ENCODE results near the gene ADGRD1.

ADGRD1 gene

GRCh38 chr12:130911193-130911592, 42.5 kb upstream of the ADGRD1 start:
- Histone ChIP-seq H4K20me1 (ENCODE audit: insufficient read depth, low read length) (no peaks in the 10 kb centered on the region), H3K4me3 (ENCODE audit: low read depth in 1 of 2, low read length in 2 of 2) (no peak overlapping the region), H3K36me3 (ENCODE audit: insufficient read depth, low read length) (no peaks in the 10 kb centered on the region), H3K79me2 (ENCODE audit: insufficient read depth, low read length) (no peaks in the 10 kb centered on the region), H3K27ac (ENCODE audit: low read length) (no peak overlapping the region), H3K4me2 (ENCODE audit: insufficient read depth, low read length) (no peak overlapping the region), H2AFZ (ENCODE audit: low read depth, low read length) (no peak overlapping the region), H3K4me1 (ENCODE audit: insufficient read depth, low read length) (no peaks in the 10 kb centered on the region), H3K9ac (ENCODE audit: low read depth, low read length) (no peak overlapping the region), H3K9me3 (ENCODE audit: insufficient read depth, low read length, severe bottlenecking) (peaks cover 17% of the 10 kb centered on the region), H3K27me3 (ENCODE audit: insufficient read depth, low read length, poor library complexity) (no peaks in the 10 kb centered on the region)
- TF ChIP-seq CTCF (IDR thresholded peaks at IDR 0.05; ENCODE audit: borderline replicate concordance, extremely low read depth, low read length, poor library complexity, severe bottlenecking) (no peak), EZH2 (IDR thresholded peaks at IDR 0.05; ENCODE audit: borderline replicate concordance, low read depth, low read length, severe bottlenecking) (no peak)
- DNase-seq = no peak
- ATAC-seq (ENCODE audit: insufficient read depth, low read depth) = no peak

GRCh38 chr12:130911933-130912332, 41.8 kb upstream of the ADGRD1 start:
- no peaks in the 10 kb centered on the region for H3K79me2 ChIP-seq (ENCODE audit: insufficient read depth, low read length)
- H3K9ac ChIP-seq (ENCODE audit: low read depth, low read length) = no peak overlapping the region
- no peak for ATAC-seq (ENCODE audit: insufficient read depth, low read depth)
- no peaks in the 10 kb centered on the region for H3K27me3 ChIP-seq (ENCODE audit: insufficient read depth, low read length, poor library complexity)
- TF ChIP-seq EZH2 (IDR thresholded peaks at IDR 0.05; ENCODE audit: borderline replicate concordance, low read depth, low read length, severe bottlenecking) (no peak), CTCF (IDR thresholded peaks at IDR 0.05; ENCODE audit: borderline replicate concordance, extremely low read depth, low read length, poor library complexity, severe bottlenecking) (no peak)
- H3K4me3 ChIP-seq (ENCODE audit: low read depth in 1 of 2, low read length in 2 of 2) = no peak overlapping the region
- no peak for DNase-seq
- no peaks in the 10 kb centered on the region for H3K36me3 ChIP-seq (ENCODE audit: insufficient read depth, low read length)
- no peak overlapping the region for H2AFZ ChIP-seq (ENCODE audit: low read depth, low read length)
- no peaks in the 10 kb centered on the region for H3K4me1 ChIP-seq (ENCODE audit: insufficient read depth, low read length)
- peaks cover 17% of the 10 kb centered on the region for H3K9me3 ChIP-seq (ENCODE audit: insufficient read depth, low read length, severe bottlenecking)
- H4K20me1 ChIP-seq (ENCODE audit: insufficient read depth, low read length) = no peaks in the 10 kb centered on the region
- no peak overlapping the region for H3K4me2 ChIP-seq (ENCODE audit: insufficient read depth, low read length)
- H3K27ac ChIP-seq (ENCODE audit: low read length) = no peak overlapping the region

GRCh38 chr12:130916241-130916911, 37.3 kb upstream of the ADGRD1 start:
- H3K9me3 ChIP-seq (ENCODE audit: insufficient read depth, low read length, severe bottlenecking) = peaks cover 9% of the 10 kb centered on the region
- no peak overlapping the region for H3K27ac ChIP-seq (ENCODE audit: low read length)
- no peaks in the 10 kb centered on the region for H3K79me2 ChIP-seq (ENCODE audit: insufficient read depth, low read length)
- H4K20me1 ChIP-seq (ENCODE audit: insufficient read depth, low read length) = no peaks in the 10 kb centered on the region
- no peaks in the 10 kb centered on the region for H3K27me3 ChIP-seq (ENCODE audit: insufficient read depth, low read length, poor library complexity)
- no peak overlapping the region for H2AFZ ChIP-seq (ENCODE audit: low read depth, low read length)
- no peaks in the 10 kb centered on the region for H3K4me1 ChIP-seq (ENCODE audit: insufficient read depth, low read length)
- TF ChIP-seq EZH2 (IDR thresholded peaks at IDR 0.05; ENCODE audit: borderline replicate concordance, low read depth, low read length, severe bottlenecking) = no peak
- TF ChIP-seq CTCF (IDR thresholded peaks at IDR 0.05; ENCODE audit: borderline replicate concordance, extremely low read depth, low read length, poor library complexity, severe bottlenecking) = peak; percentile 35
- ATAC-seq (ENCODE audit: insufficient read depth, low read depth) (no peak), DNase-seq (no peak)
- no peak overlapping the region for H3K9ac ChIP-seq (ENCODE audit: low read depth, low read length)
- H3K4me3 ChIP-seq (ENCODE audit: low read depth in 1 of 2, low read length in 2 of 2) = no peak overlapping the region
- H3K4me2 ChIP-seq (ENCODE audit: insufficient read depth, low read length) = no peak overlapping the region
- H3K36me3 ChIP-seq (ENCODE audit: insufficient read depth, low read length) = no peaks in the 10 kb centered on the region

Data from DND-41 (cell line).